Renal cortex interstitium (tissue), 11 donors: ENCODE measurements around the gene MC1R. TPM values are rescaled to one million over a fixed set of nuclear protein-coding genes. Genes with fewer than 3 reads are reported as not detected.
"Not testable (repeated sequence)": the region's sequence is repeated elsewhere in the genome, so short reads cannot be mapped to it uniquely, and the experiment has no call there.

ENCODE experiments used
- DNase-seq, 11 donors: peaks; one replicate each; pipeline ENCODE4 v3.0.0-alpha.2; 2013; ENCODE audit warnings: low read depth in 9 of 11, low spot score in 4 of 11; ENCODE audit errors: extremely low read depth in 1 of 11
- polyA plus RNA-seq, 3 donors: library from polyadenylated mRNA; unstranded; fragments of 120-200 nt; gene quantifications; one replicate each; pipeline ENCODE4 v1.2.1, GENCODE V29; 2013; ENCODE audit not compliant: insufficient read length in 3 of 3

The MC1R gene
- polyA plus RNA-seq, 3 donors = 2.9 to 6.3 (median 3.5) TPM

DNA sequence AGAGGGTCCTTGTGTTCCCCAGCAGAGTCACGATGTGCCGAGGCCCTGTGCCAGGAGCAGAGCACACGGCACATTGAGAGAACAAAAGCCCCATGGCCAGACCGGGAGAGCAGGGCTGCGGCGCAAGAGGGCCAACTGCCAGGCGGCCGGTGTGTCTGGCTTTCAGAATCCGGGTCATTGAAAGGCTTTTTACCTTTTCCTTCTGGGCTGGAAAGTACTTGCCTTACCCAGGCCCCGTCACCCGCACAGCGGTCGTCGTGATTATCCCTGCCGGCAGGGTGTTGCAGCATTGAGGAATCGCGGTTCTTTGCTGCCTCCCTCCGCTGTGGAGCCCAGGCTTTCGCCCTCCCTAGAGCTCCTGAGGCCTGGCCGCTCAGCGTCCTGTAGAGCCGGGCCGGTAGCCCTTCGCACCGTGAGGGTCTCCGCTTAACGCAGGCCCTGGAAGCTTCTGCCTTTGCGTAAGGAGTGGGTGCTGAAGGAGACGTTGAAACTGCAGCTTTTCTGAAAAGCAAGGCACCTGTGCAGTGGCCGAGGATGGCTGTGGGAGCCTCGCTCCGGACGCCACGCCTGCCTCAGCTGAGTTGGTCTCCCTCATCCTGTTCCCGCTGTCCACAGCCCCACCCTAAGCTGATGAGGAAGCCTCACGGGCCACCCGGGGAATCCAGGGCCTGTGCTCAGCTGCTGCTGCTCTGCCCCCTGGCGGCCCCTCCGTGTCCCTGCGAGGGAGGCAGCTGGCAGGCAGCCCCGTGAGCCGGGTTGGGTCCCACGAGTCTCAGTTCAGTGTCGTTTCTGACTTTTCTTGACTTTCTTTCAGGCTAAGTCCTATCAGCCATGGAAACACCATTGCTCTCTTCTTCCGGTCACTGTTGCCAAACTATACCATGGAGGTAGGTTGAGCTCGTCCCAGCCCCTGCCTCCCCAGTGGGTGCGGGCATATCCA lies 8.6 kb upstream of the MC1R start:
- no peak for DNase-seq

DNA sequence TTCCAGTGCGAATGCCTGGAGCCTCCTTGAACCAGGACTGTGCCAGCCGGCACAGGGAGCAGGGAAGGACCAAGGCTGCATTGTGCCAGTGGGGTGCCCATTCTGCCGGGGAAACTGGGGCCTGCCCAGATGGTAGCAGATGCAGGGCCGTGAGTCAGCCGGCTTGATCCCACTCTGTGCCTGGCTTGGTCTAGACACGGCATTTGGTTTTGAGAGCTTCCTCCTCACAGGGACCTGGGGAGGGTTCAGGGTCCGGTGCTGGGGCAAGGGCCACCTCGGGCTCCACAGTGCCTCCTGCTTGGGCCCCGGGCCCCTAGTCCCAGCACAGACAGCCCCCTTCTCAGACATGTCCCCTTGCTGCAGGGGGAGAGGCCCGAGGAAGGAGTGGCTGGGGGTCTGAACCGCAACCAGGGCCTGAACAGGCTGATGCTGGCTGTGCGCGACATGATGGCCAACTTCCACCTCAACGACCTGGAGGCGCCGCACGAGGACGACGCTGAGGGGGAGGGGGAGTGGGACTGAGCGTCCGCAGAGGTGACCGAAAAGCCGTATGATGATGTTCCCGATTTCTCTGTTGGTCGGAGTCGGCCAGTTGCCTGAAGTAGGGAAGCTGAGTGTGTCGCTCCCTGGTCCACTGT lies 7.8 kb upstream of the MC1R start:
- DNase-seq = no peak

DNA sequence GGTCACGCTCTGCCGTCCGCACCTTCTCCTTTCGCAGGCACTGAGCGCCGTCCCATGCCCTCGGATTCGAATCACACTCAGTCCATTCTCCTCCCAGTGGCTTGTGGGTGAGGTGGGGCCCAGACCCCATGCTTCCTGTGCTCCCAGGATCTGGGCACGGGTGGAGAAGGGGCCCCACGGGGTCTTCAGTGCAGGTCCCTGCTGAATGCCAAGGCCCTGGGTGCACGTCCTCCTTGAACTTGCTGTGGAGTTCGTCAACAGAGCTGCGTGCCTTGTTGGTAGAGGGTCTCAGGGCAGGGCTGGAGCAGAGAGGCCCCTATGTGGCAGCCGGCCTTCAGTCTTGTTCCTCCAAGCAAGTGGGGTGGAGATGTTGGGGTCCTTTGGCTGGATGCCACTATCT lies 7.3 kb upstream of the MC1R start:
- no peak for DNase-seq

DNA sequence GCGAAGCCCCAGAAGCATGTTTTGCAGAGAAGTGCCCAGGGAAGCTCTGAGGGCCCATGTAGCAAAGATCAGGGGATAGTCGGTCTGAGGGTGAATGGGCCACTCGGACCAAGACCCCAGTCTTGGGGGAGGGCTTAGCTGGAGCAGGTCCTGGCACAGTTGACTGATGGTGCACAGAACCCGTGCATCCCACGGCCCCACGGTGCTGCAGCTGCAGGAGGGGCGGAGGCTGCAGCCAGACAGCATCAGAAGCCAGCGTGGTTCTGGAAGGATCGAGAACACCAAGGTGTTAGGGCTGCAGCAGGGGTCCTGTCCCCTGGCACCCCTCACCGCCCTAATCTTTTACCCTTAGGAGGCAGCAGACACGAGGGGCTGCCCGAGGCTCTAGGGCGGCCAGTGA lies 6.5 kb upstream of the MC1R start:
- no peak for DNase-seq

DNA sequence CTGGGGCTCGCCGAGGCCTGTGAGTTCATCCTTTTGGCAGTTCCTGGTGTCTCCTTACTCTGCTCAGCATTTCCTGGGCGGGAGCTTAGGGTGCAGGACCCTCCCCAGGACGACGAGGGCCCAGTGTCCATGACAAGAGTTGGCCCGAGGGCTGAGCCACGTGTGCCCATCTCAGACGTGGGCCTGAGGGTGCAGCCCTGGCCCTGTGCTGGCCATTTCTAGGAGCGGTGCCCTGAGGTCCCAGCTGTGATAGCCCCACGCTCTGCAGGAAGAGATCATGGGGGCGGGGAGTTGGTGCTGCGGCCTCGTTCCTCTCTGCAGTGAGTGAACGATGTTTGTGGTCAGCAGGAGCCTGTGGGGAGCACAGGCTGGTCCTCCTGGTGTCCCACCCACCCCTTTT lies 6.0 kb upstream of the MC1R start:
- no peak for DNase-seq

DNA sequence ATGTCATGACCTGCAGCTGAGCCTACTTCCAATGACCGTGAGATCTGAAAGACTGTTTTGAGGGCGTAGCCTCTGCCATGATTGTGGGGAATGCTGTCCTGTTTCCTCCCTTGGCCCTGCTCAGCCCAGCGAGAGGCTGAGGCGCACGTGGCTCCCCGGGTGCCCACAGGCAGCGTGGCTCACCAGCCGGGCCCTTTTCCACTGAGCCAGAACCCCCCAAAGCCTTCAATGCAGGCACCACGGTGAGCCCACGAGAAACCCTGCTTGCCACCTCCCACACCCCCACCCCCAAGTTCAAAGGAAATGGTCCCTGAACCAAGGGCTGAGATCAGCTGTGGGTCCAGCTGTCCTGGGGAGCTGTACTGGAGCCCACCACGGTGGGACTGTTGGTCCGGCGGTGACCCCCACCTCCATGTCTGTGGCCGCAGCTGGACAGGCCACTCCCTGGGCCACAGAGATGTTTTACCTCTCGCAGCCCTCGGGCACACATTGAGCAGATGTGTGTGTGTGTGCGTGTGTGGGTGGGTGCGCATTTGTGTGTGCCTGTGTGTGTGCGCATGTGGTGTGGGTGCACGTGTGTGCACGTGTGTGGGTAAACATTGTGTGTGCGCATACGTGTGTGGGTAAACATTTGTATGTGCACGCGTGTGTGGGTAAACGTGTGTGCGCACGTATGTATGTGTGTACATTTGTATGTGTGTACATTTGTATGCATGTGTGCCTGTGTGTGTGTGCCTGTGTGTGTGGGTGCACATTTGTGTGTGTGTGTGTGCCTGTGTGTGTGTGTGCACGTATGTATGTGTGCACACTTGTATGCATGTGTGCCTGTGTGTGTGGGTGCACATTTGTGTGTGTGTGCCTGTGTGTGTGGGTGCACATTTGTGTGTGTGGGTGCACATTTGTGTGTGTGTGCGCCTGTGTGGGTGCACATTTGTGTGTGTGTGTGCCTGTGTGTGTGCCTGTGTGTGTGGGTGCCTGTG lies 5.0 kb upstream of the MC1R start:
- no peak for DNase-seq

DNA sequence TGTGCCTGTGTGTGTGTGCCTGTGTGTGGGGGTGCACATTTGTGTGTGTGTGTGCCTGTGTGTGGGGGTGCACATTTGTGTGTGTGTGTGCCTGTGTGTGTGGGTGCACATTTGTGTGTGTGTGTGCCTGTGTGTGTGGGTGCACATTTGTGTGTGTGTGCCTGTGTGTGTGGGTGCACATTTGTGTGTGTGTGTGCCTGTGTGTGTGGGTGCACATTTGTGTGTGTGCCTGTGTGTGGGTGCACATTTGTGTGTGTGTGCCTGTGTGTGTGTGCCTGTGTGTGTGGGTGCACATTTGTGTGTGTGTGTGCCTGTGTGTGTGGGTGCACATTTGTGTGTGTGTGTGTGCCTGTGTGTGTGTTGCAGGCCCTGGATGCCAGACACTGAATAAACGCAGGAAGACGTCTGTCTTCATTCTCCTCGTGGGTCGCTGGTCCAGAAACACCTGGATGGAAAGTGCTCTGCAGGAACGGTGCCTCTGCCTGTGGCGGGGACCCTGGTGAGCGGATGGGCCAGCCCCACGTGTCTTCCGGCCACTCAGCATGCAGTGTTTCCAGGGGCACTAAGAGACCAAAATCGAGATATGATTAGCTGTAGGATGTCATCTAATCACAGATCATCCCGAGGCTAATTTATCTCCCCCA lies 3.9 kb upstream of the MC1R start:
- DNase-seq = not testable (repeated sequence)

DNA sequence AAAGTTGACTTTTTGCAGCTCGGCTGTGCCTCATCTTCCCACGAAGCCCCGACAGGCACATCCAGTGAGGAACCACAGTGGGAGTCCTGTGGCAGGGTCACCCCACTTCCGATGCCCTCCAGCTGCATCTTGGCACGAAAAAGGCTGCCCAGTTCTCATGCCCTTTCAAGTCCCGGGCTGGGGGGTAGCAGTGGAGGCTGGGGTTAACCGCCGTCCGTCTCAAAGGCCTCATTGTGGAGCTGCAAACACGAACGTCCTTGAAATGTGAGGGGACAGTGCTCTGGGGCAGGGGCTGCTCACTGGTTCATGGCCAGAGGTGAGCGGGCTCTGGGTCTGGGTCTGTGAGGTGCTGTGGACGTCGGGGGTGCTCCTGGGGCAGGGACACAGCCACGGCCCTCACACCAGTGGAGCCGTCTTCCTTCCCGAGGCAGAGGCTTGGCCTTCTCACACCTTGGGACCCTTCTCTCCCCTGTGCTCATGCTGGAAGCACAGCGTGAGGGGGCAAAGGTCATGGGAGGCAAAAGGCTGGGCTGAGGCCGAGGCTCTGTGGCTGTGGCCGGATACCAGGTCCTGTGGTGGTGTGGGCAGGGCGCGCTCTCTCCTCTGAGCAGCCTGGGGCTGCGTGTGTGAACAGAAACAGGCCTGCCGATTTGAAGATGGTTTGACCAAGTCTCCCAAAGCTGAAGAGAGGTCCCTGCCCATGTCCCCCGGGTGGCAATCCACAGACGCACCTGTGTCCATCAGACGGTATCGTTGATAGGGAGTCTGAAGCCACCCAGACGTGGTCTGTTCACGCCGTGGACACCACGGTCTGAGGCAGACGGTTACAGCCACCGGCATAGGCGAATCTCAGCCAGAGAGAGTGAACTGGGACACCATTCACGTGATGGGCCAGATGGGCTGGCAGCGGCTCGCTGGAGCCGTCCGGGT lies 3.1 kb upstream of the MC1R start:
- no peak for DNase-seq

DNA sequence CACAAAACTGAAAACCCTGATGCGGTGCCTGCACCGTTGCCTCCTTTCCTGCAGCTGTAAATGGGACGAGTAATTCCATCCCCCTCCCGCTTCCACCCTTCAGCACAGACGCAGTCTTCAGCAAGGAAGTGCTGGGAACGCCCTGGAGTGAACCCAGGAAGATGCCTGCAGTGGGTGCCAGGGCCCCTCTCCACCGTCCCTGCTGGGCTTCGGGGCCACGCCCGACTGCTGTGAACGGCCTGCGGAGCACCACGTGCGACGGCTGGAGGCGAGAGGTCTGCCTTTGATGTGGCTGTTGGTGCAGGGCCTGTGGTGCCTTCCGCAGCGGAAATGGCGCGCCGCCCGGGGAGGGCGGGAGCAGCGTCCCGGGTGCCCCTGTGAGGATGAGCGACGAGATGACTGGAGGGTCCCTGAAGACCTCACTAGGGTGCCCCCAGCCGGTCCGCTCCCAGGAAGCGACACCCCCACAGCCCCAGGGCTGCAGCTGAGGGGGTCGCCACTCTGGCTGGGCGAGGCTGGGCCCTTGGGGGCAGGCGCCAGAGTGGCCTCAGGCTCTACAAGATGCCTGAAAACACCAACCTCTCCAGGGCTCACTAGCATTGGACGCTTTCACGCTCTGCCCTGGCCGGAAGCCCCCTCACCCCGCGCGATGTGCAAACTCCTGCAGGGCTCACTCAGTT lies 749 bp upstream of the MC1R start:
- peak in 1 of 11 donors; percentile 23 for DNase-seq

DNA sequence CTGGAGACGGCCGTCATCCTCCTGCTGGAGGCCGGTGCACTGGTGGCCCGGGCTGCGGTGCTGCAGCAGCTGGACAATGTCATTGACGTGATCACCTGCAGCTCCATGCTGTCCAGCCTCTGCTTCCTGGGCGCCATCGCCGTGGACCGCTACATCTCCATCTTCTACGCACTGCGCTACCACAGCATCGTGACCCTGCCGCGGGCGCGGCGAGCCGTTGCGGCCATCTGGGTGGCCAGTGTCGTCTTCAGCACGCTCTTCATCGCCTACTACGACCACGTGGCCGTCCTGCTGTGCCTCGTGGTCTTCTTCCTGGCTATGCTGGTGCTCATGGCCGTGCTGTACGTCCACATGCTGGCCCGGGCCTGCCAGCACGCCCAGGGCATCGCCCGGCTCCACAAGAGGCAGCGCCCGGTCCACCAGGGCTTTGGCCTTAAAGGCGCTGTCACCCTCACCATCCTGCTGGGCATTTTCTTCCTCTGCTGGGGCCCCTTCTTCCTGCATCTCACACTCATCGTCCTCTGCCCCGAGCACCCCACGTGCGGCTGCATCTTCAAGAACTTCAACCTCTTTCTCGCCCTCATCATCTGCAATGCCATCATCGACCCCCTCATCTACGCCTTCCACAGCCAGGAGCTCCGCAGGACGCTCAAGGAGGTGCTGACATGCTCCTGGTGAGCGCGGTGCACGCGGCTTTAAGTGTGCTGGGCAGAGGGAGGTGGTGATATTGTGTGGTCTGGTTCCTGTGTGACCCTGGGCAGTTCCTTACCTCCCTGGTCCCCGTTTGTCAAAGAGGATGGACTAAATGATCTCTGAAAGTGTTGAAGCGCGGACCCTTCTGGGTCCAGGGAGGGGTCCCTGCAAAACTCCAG lies 1.1 kb downstream of the MC1R start:
- DNase-seq = no peak

DNA sequence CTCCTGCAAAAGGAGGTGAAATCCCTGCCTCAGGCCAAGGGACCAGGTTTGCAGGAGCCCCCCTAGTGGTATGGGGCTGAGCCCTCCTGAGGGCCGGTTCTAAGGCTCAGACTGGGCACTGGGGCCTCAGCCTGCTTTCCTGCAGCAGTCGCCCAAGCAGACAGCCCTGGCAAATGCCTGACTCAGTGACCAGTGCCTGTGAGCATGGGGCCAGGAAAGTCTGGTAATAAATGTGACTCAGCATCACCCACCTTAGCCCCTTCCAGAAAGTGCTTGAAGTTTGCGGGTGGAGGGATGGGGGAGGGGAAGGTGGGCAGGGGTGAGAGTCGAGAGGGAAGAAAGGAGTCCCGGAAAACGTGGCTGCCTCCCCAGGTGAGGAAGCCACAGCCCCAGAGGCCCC lies 2.1 kb downstream of the MC1R start:
- no peak for DNase-seq

DNA sequence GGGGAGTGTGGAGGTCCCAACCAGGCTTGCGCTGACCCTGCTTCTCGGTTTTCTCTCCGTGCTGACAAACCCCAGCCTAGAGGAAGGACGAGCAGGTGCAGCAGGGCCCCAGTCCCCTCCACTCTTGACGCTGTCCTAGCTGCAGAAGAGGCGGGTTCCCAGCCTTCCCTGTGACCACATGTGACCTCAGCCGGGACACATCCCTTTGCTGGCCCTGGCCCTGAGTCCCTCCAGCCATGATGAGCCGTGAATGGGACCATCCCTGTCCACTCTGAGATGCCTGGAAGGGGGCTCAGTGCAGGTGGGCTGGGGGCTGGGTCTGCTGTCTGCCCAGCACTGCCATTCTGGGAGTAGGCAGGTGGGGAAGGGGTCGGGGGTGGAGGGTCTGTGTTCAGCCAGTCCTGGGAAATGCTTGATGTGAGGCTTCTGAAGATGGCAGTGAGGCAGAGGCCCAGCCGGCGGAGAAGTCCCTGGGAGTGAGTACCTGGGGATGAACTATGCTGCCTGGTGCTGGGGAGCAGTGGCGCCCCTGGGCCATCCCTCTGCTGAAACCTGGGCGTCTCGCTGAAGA lies 2.6 kb downstream of the MC1R start:
- DNase-seq = no peak

DNA sequence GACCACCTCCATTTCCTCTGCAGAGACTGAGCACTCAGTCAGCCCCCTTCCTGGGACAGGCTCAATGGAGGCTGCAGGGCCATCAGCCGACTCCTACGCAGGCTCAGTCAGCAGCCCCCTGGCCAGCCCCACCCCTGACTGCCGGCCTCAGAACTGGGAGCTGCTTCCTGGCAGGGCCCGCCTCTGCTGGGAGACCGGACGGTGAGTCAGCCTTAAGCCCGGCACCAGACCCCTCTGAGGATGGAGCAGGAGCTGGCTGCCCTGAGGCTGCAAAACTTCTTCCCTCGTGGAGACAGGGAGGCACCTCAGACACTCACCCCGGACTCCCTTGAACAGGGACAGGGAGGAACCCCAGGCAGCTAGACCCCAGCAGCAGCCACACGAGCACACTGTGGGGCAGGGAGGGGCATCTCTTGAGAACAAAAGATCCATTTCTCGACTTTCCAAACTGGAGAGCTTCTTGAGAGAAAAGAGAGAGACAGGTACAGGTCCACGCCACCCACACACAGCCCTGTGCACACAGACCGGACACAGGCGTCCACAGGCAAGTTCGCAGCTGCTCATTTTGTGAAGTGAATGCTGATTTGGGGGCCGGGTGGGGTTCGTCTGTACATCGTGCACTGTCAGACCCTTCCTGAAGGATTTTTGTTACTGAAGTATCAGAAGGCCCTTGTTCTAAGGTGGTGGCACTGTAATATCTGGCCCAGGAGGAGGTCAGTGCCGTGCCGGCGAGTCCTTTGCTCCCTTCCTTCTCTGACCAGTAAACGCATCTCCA lies 3.2 kb downstream of the MC1R start:
- peak in 1 of 11 donors; percentile 32 for DNase-seq

DNA sequence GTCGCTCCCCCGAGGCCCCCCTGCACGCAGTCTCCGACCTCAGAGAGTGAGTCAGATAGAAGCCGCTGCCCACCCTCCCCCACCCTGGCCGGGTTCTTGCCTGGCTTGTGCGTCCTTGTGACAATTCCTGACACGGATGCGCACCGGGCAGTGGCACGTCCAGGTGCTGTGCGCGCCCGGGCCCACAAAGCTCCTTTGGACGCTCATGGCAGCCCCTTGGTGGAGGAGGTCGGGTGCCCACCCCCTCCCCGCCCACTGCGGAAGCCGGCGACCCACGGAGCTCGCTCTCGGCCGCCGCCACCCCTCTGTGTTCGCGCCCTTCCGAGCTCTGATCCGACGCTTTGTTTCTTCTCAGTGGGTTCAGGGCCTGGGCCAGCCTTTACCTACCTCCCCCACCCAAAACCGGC lies 3.8 kb downstream of the MC1R start:
- DNase-seq = no peak

DNA sequence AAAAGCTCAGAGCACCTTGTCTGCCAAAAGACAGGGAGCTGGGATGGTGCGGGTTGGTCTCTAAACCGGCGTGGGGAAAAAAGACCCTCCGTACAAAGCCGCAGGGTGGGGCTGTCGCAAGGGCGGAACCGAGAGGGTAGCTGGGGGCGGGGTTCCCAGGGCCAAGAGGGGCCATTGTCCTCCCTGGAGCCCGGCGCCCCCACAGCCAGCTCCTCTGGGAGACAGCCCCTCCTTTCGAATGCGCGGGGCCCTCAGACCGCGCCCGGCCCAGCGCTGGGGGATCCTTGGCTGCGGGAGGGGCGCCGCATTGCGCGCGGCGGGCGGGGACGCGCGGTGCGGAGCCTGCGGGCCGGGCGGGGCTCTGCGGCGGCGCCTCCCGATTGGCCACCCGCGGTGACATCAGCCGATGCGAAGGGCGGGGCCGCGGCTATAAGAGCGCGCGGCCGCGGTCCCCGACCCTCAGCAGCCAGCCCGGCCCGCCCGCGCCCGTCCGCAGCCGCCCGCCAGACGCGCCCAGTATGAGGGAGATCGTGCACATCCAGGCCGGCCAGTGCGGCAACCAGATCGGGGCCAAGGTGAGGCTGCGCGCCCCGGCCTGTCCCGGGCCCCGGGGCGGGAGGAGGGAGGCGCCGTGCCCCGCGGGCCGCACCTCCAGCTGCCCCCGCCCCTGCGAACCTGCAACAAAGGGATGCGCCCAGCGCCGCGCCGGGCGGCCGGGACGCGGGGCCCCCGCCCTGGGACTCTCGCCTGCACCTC lies 4.4 kb downstream of the MC1R start, which contains the start of gene TUBB3:
TUBB3 (plus strand) TSS at position 459 of the 756 bp plus-strand sequence; CDS start at position 519, 60 bp downstream.
- no peak for DNase-seq
